CD4-positive, alpha-beta T cell (primary cell): ENCODE results near the gene CKMT2. TPM values are rescaled to one million over a fixed set of nuclear protein-coding genes. Genes with fewer than 3 reads are reported as not detected.

ENCODE experiments used
- ATAC-seq: fragments of 200-7000 bp; cut with Tn5 transposase; one replicate; pipeline ENCODE4 v1.10.0; 2022; ENCODE audit warnings: mild to moderate bottlenecking; ENCODE audit not compliant: poor library complexity
- CTCF ChIA-PET: fragments of 350-600 bp; sonication (Branson Sonifier 250); formaldehyde crosslinking; loops from one replicate; lab custom pipeline; 2021; ENCODE audit warnings: antibody characterized with exemption, inconsistent platforms; lab: Charles Lee
- POLR2A ChIA-PET: fragments of 350-600 bp; sonication (Branson Sonifier 250); formaldehyde crosslinking; loops from one replicate; lab custom pipeline; 2021; ENCODE audit warnings: antibody characterized with exemption, inconsistent platforms; lab: Charles Lee
- DNase-seq, 14 experiments: peaks; one replicate each; pipeline ENCODE4 v3.0.0-alpha.2; 2013 to 2020; ENCODE audit warnings: mixed read lengths in 2 of 14
- H3K27ac ChIP-seq, 2 donors: one replicate each; pipeline versions ENCODE4 v1.5.1 to v1.7.0; 2013; ENCODE audit warnings: low read length in 2 of 2, low read depth in 1 of 2, mild to moderate bottlenecking in 1 of 2
- H3K27me3 ChIP-seq, 2 experiments: 1 replicate in 1 of 2; 2 replicates in 1 of 2; pipeline versions ENCODE4 v1.6.1 to v1.7.0; 2013; ENCODE audit warnings: low read length in 2 of 2, control low read depth in 1 of 2, mild to moderate bottlenecking in 1 of 2, moderate library complexity in 1 of 2; ENCODE audit not compliant: insufficient read depth in 2 of 2, control insufficient read depth in 1 of 2
- H3K36me3 ChIP-seq: one replicate; pipeline ENCODE4 v1.6.1; 2013; ENCODE audit warnings: low read length, control low read depth; ENCODE audit not compliant: insufficient read depth
- H3K4me1 ChIP-seq: one replicate; pipeline ENCODE4 v1.6.1; 2013; ENCODE audit warnings: low read length, control low read depth; ENCODE audit not compliant: insufficient read depth
- H3K4me3 ChIP-seq: one replicate; pipeline ENCODE4 v1.5.1; 2013; ENCODE audit warnings: mild to moderate bottlenecking, low read length, moderate library complexity
- H3K9me3 ChIP-seq, 2 experiments: 1 replicate in 1 of 2; 2 replicates in 1 of 2; pipeline versions ENCODE4 v1.6.1 to v1.7.0; 2013; ENCODE audit warnings: low read length in 2 of 2, mild to moderate bottlenecking in 2 of 2, control low read depth in 1 of 2, moderate library complexity in 1 of 2; ENCODE audit not compliant: control insufficient read depth in 1 of 2, insufficient read depth in 1 of 2
- H3K27ac Mint-ChIP-seq: one replicate; pipeline ENCODE4 v1.8.0; 2020; ENCODE audit warnings: mixed read lengths
- H3K27me3 Mint-ChIP-seq: one replicate; pipeline ENCODE4 v1.8.0; 2021; ENCODE audit warnings: mixed read lengths
- H3K36me3 Mint-ChIP-seq: one replicate; pipeline ENCODE4 v1.8.0; 2021; ENCODE audit warnings: low read depth, mixed read lengths
- H3K4me1 Mint-ChIP-seq: one replicate; pipeline ENCODE4 v1.8.0; 2021; ENCODE audit warnings: low read depth, mixed read lengths
- H3K4me3 Mint-ChIP-seq: one replicate; pipeline ENCODE4 v1.8.0; 2020; ENCODE audit warnings: mild to moderate bottlenecking, mixed read lengths
- H3K9me3 Mint-ChIP-seq: one replicate; pipeline ENCODE4 v1.8.0; 2020; ENCODE audit warnings: mixed read lengths
- CTCF ChIP-seq: fragments of 200-600 bp; IDR thresholded peaks from one replicate; pipeline ENCODE4 v1.8.0; 2022; ENCODE audit warnings: antibody characterized with exemption, mild to moderate bottlenecking
- intact Hi-C, 2 experiments: fragments of 100-400 bp; cut with DNase I in 1 of 2; cut with micrococcal nuclease in 1 of 2; formaldehyde crosslinking; loops; one replicate each; pipeline versions ENCODE4 v1.15.1 to v1.9.0; 2023 to 2025; cut with DNase I, micrococcal nuclease
- total RNA-seq, 174 experiments: library from RNA in 2 of 174; stranded (reverse) in 2 of 174; gene quantifications; one replicate each; pipeline ENCODE4 v1.2.3 and lab custom pipeline; 2021 to 2026

The CKMT2 gene
- total RNA-seq, 2 experiments from 2014 or later = 0.17 to 0.27 TPM

GRCh38 chr5:81305785-81306184 lies 72.7 kb downstream of the CKMT2 start:
- POLR2A ChIA-PET = no interaction called here
- ATAC-seq (no peak), DNase-seq (no peak)
- Mint-ChIP-seq H3K27me3 (no peaks in the 10 kb centered on the region), H3K4me1 (peaks cover 30% of the 10 kb centered on the region), H3K36me3 (peaks cover 47% of the 10 kb centered on the region), H3K27ac (no peak overlapping the region), H3K9me3 (no peaks in the 10 kb centered on the region), H3K4me3 (no peak overlapping the region)
- Histone ChIP-seq H3K4me3 (no peak overlapping the region), H3K27me3 (no peaks in the 10 kb centered on the region), H3K36me3 (peaks cover 24% of the 10 kb centered on the region), H3K4me1 (peaks cover 14% of the 10 kb centered on the region), H3K27ac (no peak overlapping the region), H3K9me3 (no peaks in the 10 kb centered on the region)
- TF ChIP-seq CTCF = no peak
- CTCF ChIA-PET = no interaction called here
- intact Hi-C loops = loop anchor here (10.0 kb wide), 5 partner anchors 549 to 1791 kb away; partner anchors contain the start of genes ATG10 (in 1 of the 2), HOMER1 (in 1 of the 2) and ZFYVE16 (in 1 of the 2)

GRCh38 chr5:81308836-81309235 lies 75.7 kb downstream of the CKMT2 start:
- Mint-ChIP-seq H3K27ac (no peak overlapping the region), H3K4me3 (no peak overlapping the region), H3K36me3 (peaks cover 69% of the 10 kb centered on the region), H3K4me1 (peaks cover 10% of the 10 kb centered on the region), H3K9me3 (no peaks in the 10 kb centered on the region), H3K27me3 (no peaks in the 10 kb centered on the region)
- Histone ChIP-seq H3K4me1 (no peaks in the 10 kb centered on the region), H3K27me3 (no peaks in the 10 kb centered on the region), H3K9me3 (no peaks in the 10 kb centered on the region), H3K27ac (no peak overlapping the region), H3K36me3 (peaks cover 47% of the 10 kb centered on the region), H3K4me3 (no peak overlapping the region)
- intact Hi-C loops = loop anchor here (10.0 kb wide), 5 partner anchors 546 to 1794 kb away; partner anchors contain the start of genes ATG10 (in 1 of the 2), HOMER1 (in 1 of the 2) and ZFYVE16 (in 1 of the 2)
- ChIA-PET POLR2A (no interaction called here), CTCF (interaction anchor here (1.4 to 1.9 kb wide), 2 partner anchors 8 to 10 kb away, joined by 4 read pairs; partner anchors contain the start of gene ZCCHC9)
- DNase-seq (no peak), ATAC-seq (no peak)
- no peak for TF ChIP-seq CTCF

GRCh38 chr5:81310402-81311063 lies 77.4 kb downstream of the CKMT2 start:
- ChIA-PET CTCF (interaction anchor here (1.9 kb wide), 1 partner anchor 9 kb away, joined by 4 read pairs; the partner anchor contains the start of gene ZCCHC9), POLR2A (no interaction called here)
- Histone ChIP-seq H3K27ac (no peak overlapping the region), H3K4me3 (no peak overlapping the region), H3K27me3 (no peaks in the 10 kb centered on the region), H3K4me1 (no peaks in the 10 kb centered on the region), H3K36me3 (peaks cover 41% of the 10 kb centered on the region), H3K9me3 (no peaks in the 10 kb centered on the region)
- DNase-seq = no peak
- intact Hi-C loops = no loop called here
- H3K27ac Mint-ChIP-seq = no peak overlapping the region
- no peak overlapping the region for H3K4me3 Mint-ChIP-seq
- no peak for ATAC-seq
- H3K27me3 Mint-ChIP-seq = no peaks in the 10 kb centered on the region
- peaks cover 4% of the 10 kb centered on the region for H3K4me1 Mint-ChIP-seq
- no peaks in the 10 kb centered on the region for H3K9me3 Mint-ChIP-seq
- H3K36me3 Mint-ChIP-seq = peaks cover 73% of the 10 kb centered on the region
- TF ChIP-seq CTCF = no peak
